Mucosa of descending colon (tissue), 3 donors: Measurements from ENCODE around the gene STUB1. TPM values are rescaled to one million over a fixed set of nuclear protein-coding genes. Genes with fewer than 3 reads are reported as not detected.

Experiments
- ATAC-seq: fragments of 200-7000 bp; cut with Tn5 transposase; one replicate; pipeline ENCODE4 v1.9.1; 2020; ENCODE audit warnings: mild to moderate bottlenecking, moderate library complexity
- DNase-seq, 3 donors: peaks; one replicate each; pipeline ENCODE4 v3.0.0-alpha.2; 2020
- H3K36me3 ChIP-seq: fragments of 200-600 bp; one replicate; pipeline ENCODE4 v1.8.0; 2021; ENCODE audit warnings: low read depth, mild to moderate bottlenecking
- H3K4me1 ChIP-seq: fragments of 200-600 bp; one replicate; pipeline ENCODE4 v1.8.0; 2021; ENCODE audit warnings: low read depth, mild to moderate bottlenecking
- H3K4me3 ChIP-seq: fragments of 200-600 bp; one replicate; pipeline ENCODE4 v1.8.0; 2021; ENCODE audit warnings: mild to moderate bottlenecking
- H3K9me3 ChIP-seq: fragments of 200-600 bp; one replicate; pipeline ENCODE4 v1.8.0; 2021; ENCODE audit warnings: mild to moderate bottlenecking
- intact Hi-C, 2 donors: fragments of 100-400 bp; cut with DNase I in 1 of 2; cut with micrococcal nuclease in 1 of 2; formaldehyde crosslinking; loops; one replicate each; pipeline versions ENCODE4 v1.11.0 to v1.11.1; 2022; cut with DNase I, micrococcal nuclease
- total RNA-seq, 3 donors: library from RNA; stranded (reverse); fragmentation: NEBNext Ultra II Directional in 2 of 3; extraction: Animal tissue kit (Norgen Biotek cat#: 25700) in 2 of 3; gene quantifications; one replicate each; pipeline versions ENCODE4 v1.2.1 to v1.2.4, GENCODE V29; 2021 to 2023
- TF ChIP-seq, protein P1 (sequence below): fragments of 200-600 bp; IDR thresholded peaks from one replicate; pipeline ENCODE4 v1.8.0; 2022; ENCODE audit warnings: antibody characterized with exemption, mild to moderate bottlenecking
- donor health status: DM: no; HTN: no; CAD: no; lungs with moderate emphysema.
- donor health status: DM: no; HTN: no; CAD: no.
- donor health status: DM: no; HTN: yes; CAD: no.

The STUB1 gene
- total RNA-seq, 3 donors from 2014 or later: 77.8 to 119 (median 108) TPM

DNA sequence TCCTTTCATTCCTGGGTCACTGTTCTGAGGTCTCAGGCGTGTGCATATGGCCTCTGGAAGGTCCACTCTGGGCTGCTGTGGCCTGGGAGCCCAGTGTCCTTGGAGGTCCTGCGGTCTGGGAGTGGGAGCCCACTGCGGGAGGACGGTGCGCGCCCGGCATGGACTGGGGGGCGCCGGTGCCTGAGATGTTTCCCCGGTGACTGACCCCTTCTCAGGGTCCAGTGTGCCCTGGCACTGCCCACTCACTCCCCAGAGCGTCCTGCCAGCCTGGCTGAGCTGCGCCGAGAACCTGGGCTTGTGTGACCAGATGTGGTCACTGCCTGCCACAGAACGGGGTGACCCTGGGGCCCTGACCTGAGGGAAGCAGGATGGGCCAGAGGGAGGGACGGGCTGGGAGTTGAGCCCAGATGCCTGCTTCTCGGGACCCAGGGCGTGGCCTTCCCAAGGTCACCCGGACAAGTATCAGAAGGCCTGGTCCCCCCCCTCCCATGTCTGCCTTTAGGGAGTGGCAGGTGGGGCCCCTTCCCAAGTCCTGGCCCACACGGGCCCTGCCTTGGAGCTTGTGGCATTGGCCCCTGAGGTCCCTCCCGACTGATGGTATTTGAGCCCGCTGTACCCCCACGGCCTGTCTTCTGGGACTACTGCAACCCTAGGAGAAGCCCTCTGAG is 5.9 kb upstream of the STUB1 start:
- H3K4me1 ChIP-seq: peaks cover 34% of the 10 kb centered on the region
- ATAC-seq: no peak

DNA sequence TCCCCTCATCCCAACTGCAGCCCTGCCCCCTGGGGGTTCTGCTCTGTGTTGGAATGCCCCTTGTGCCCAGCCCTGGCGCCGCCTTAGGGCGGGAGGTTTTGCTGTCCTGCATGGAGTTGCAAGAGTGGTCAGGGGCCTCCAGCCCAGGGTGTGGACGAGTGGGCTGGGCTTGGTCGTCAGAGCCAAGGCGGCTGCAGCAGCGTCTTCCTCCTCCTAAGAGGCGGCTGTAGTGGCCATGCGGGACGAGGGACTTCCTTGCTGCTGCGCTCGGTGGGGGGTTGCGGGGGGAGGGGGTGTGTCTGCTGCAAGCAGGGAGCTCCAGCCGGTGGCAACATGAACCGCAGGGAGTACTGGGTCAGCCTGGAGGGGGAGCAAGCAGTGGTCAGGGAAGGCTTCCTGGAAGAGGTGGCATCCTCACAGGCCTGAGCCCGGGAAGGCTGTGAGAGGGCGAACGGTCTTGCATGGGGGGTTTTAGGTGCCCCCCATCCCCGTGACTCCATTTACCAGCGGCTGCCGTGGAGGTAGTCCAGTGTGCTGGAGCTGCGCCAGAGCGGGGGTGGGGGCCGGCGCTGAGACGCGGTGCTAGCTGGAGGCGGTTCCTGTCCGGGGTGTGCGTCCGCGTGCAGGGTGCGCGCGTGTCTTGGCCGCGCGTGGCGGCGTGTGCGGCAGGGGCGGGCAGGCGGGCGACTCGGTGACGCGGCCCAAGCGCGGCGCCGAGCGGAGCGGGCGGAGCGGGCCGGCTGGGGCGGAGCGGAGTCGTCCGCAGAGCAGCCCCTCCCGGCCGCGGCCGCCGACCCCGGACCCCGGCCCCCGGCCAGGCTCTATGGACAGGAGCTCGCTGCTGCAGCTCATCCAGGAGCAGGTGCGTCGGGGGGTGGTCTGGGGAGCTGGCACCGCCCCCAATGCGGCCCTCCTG is 5.0 kb upstream of the STUB1 start, which contains the start of gene RHBDL1:
TSS of gene RHBDL1 (plus strand) at position 704 of the 916 bp plus-strand sequence. CDS start at position 824, 120 bp downstream.
- ATAC-seq (no peak), DNase-seq (peak in 2 of 3 donors; percentile 64 to 75)
- no peak within 1 kb of the TSS for H3K4me3 ChIP-seq
- H3K4me1 ChIP-seq: peaks cover 36% of the 10 kb centered on the region
- intact Hi-C loops: no loop called here
- no peaks in the 10 kb centered on the region for H3K9me3 ChIP-seq
- TF ChIP-seq, protein P1, sequence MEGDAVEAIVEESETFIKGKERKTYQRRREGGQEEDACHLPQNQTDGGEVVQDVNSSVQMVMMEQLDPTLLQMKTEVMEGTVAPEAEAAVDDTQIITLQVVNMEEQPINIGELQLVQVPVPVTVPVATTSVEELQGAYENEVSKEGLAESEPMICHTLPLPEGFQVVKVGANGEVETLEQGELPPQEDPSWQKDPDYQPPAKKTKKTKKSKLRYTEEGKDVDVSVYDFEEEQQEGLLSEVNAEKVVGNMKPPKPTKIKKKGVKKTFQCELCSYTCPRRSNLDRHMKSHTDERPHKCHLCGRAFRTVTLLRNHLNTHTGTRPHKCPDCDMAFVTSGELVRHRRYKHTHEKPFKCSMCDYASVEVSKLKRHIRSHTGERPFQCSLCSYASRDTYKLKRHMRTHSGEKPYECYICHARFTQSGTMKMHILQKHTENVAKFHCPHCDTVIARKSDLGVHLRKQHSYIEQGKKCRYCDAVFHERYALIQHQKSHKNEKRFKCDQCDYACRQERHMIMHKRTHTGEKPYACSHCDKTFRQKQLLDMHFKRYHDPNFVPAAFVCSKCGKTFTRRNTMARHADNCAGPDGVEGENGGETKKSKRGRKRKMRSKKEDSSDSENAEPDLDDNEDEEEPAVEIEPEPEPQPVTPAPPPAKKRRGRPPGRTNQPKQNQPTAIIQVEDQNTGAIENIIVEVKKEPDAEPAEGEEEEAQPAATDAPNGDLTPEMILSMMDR: no peak
- H3K36me3 ChIP-seq: peaks cover 13% of the 10 kb centered on the region

More for the DNA sequence above, 5.9 kb upstream of the STUB1 start:
- Histone ChIP-seq H3K36me3 (peaks cover 13% of the 10 kb centered on the region), H3K9me3 (no peaks in the 10 kb centered on the region), H3K4me3 (no peak overlapping the region)
- peak in 2 of 3 donors; percentile 40 to 49 for DNase-seq
- intact Hi-C loops: no loop called here
- TF ChIP-seq, protein P1: no peak

DNA sequence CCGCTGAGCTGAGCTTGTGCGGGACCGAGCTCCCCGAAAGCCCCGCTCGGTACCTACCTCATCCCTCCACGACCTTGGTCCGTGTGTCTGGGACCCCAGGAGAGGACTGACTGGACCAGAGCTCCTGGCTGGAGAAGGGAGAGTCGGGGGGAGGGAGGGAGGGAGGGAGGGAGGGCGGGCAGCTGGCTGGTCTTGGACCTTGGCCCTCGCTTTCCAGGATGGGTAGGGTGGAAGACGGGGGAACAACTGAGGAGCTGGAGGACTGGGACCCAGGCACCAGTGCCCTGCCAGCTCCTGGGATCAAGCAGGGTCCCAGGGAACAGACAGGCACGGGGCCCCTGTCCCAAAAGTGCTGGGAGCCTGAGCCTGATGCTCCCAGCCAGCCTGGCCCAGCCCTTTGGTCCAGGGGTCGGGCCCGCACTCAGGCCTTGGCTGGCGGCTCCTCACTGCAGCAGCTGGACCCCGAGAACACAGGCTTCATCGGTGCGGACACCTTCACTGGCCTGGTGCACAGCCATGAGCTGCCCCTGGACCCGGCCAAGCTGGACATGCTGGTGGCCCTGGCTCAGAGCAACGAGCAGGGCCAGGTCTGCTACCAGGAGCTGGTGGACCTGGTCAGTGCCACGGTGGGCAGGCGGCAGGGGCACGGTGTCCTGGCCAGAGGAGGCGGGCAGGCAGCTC is 4.2 kb upstream of the STUB1 start:
- TF ChIP-seq, protein P1: no peak
- no peak for ATAC-seq
- peak in 2 of 3 donors; percentile 48 to 61 for DNase-seq

DNA sequence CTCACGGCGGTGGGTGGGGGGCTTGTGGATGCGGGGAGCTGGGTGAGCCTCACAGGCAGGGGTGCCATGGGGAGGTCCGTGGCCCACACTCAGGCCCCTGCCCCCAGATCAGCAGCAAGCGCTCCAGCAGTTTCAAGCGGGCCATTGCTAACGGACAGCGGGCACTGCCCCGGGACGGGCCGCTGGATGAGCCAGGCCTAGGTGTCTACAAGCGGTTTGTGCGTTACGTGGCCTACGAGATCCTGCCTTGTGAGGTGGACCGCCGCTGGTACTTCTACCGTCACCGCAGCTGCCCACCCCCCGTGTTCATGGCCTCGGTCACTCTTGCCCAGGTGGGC is 3.7 kb upstream of the STUB1 start:
- DNase-seq (no peak), ATAC-seq (no peak)
- Histone ChIP-seq H3K4me3 (no peak overlapping the region), H3K36me3 (peaks cover 6% of the 10 kb centered on the region), H3K4me1 (peaks cover 44% of the 10 kb centered on the region), H3K9me3 (no peaks in the 10 kb centered on the region)
- intact Hi-C loops: no loop called here
- TF ChIP-seq, protein P1: no peak

More for the DNA sequence above, 4.2 kb upstream of the STUB1 start:
- Histone ChIP-seq H3K36me3 (peaks cover 11% of the 10 kb centered on the region), H3K9me3 (no peaks in the 10 kb centered on the region), H3K4me1 (peaks cover 39% of the 10 kb centered on the region), H3K4me3 (no peak overlapping the region)
- intact Hi-C loops: no loop called here

DNA sequence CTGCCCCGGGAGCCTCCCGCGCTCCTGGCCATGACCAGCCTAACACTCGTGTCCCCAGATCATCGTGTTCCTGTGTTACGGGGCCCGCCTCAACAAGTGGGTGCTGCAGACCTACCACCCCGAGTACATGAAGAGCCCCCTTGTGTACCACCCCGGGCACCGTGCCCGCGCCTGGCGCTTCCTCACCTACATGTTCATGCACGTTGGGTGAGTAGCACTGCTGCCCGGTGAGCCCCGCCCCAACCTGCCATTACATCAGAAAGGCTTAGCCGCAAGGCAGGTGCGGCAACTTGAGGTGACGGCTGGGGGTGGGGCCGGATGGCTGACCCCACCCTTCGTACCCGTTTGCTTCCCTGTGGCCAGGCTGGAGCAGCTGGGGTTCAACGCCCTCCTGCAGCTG is 3.3 kb upstream of the STUB1 start:
- peaks cover 4% of the 10 kb centered on the region for H3K36me3 ChIP-seq
- TF ChIP-seq, protein P1: no peak
- intact Hi-C loops: no loop called here
- no peaks in the 10 kb centered on the region for H3K9me3 ChIP-seq
- H3K4me1 ChIP-seq: peaks cover 47% of the 10 kb centered on the region
- H3K4me3 ChIP-seq: no peak overlapping the region
- ATAC-seq (peak; percentile 68), DNase-seq (peak; percentile 92 to 95 (median 94))
